Stimulated activated CD4-positive, alpha-beta T cell treated with anti-CD3 and anti-CD28 coated beads, Interleukin-1b, Interleukin-23, amount 100 ng/mL, for 48 hours (primary cell): ENCODE measurements around the gene COX8C.
"Not testable (repeated sequence)": the region's sequence is repeated elsewhere in the genome, so short reads cannot be mapped to it uniquely, and the experiment has no call there.

Source experiments
- DNase-seq: peaks from one replicate; pipeline ENCODE4 v3.0.0-alpha.2; 2020

COX8C gene

GRCh38 chr14:93375673-93376156, 28.7 kb downstream of the COX8C start:
- no peak for DNase-seq

- no peak for DNase-seq
Measured at GRCh38 chr14:93379831-93380230, 32.8 kb downstream of the COX8C start.

GRCh38 chr14:93381644-93382043, 34.7 kb downstream of the COX8C start:
- DNase-seq: no peak

- DNase-seq: not testable (repeated sequence)
Measured at GRCh38 chr14:93384256-93384655, 37.3 kb downstream of the COX8C start.

GRCh38 chr14:93395231-93395630, 48.2 kb downstream of the COX8C start:
- no peak for DNase-seq

- no peak for DNase-seq
Measured at GRCh38 chr14:93396456-93396855, 49.5 kb downstream of the COX8C start.
